H9 (cell line): ENCODE data around the gene USPL1. TPM values are rescaled to one million over a fixed set of nuclear protein-coding genes. Genes with fewer than 3 reads are reported as not detected.

Experiments
- DNase-seq: peaks from one replicate; pipeline ENCODE4 v3.0.0-alpha.2; 2017
- H2AFZ ChIP-seq: one replicate; pipeline ENCODE4 v1.6.1; 2013; ENCODE audit warnings: mild to moderate bottlenecking, low read length, control low read depth, moderate library complexity
- H2AK5ac ChIP-seq: 2 replicates; pipeline ENCODE4 v1.6.1; 2013; ENCODE audit warnings: low read length, control low read depth, mixed read lengths; ENCODE audit not compliant: insufficient read length
- H2BK120ac ChIP-seq: one replicate; pipeline ENCODE4 v1.6.1; 2013; ENCODE audit warnings: low read depth, mild to moderate bottlenecking, low read length, control low read depth, inconsistent platforms; ENCODE audit not compliant: poor library complexity, severe bottlenecking
- H2BK12ac ChIP-seq: 2 replicates; pipeline ENCODE4 v1.6.1; 2013; ENCODE audit warnings: low read length, control low read depth, mixed read lengths, low read depth; ENCODE audit not compliant: insufficient read length
- H2BK15ac ChIP-seq: 2 replicates; pipeline ENCODE4 v1.6.1; 2013; ENCODE audit warnings: low read depth, low read length, control low read depth
- H2BK20ac ChIP-seq: one replicate; pipeline ENCODE4 v1.6.1; 2013; ENCODE audit warnings: low read depth, mild to moderate bottlenecking, low read length, control low read depth, inconsistent platforms; ENCODE audit not compliant: poor library complexity, severe bottlenecking
- H2BK5ac ChIP-seq: 2 replicates; pipeline ENCODE4 v1.6.1; 2013; ENCODE audit warnings: low read length, control low read depth, mixed read lengths; ENCODE audit not compliant: insufficient read length
- H3K14ac ChIP-seq: 2 replicates; pipeline ENCODE4 v1.6.1; 2013; ENCODE audit warnings: low read length, control low read depth; ENCODE audit not compliant: insufficient read depth
- H3K18ac ChIP-seq: 2 replicates; pipeline ENCODE4 v1.6.1; 2013; ENCODE audit warnings: low read depth, mild to moderate bottlenecking, mixed read lengths, low read length, control low read depth; ENCODE audit not compliant: insufficient read length
- H3K23ac ChIP-seq: 2 replicates; pipeline ENCODE4 v1.6.1; 2013; ENCODE audit warnings: low read length, control low read depth, mixed read lengths, low read depth; ENCODE audit not compliant: insufficient read length
- H3K23me2 ChIP-seq: 2 replicates; pipeline ENCODE4 v1.6.1; 2013; ENCODE audit warnings: low read depth, mild to moderate bottlenecking, mixed read lengths, low read length, control low read depth; ENCODE audit not compliant: insufficient read length, poor library complexity, severe bottlenecking
- H3K27ac ChIP-seq: 2 replicates; pipeline ENCODE4 v1.5.1; 2013; ENCODE audit warnings: low read length, control low read depth, mixed read lengths, low read depth; ENCODE audit not compliant: insufficient read length
- H3K27me3 ChIP-seq: 2 replicates; pipeline ENCODE4 v1.6.1; 2013; ENCODE audit warnings: low read length, control low read depth, inconsistent platforms; ENCODE audit not compliant: insufficient read depth
- H3K4ac ChIP-seq: 2 replicates; pipeline ENCODE4 v1.6.1; 2013; ENCODE audit warnings: low read depth, mild to moderate bottlenecking, control low read depth, inconsistent platforms, low read length, moderate library complexity
- H3K4me1 ChIP-seq: 2 replicates; pipeline ENCODE4 v1.6.1; 2013; ENCODE audit warnings: low read length, control low read depth, inconsistent platforms; ENCODE audit not compliant: insufficient read depth
- H3K4me2 ChIP-seq: 2 replicates; pipeline ENCODE4 v1.6.1; 2013; ENCODE audit warnings: low read length, control low read depth, mixed read lengths; ENCODE audit not compliant: insufficient read length, insufficient read depth
- H3K56ac ChIP-seq: 2 replicates; pipeline ENCODE4 v1.6.1; 2013; ENCODE audit warnings: low read depth, mild to moderate bottlenecking, mixed read lengths, low read length, control low read depth; ENCODE audit not compliant: insufficient read length
- H3K79me1 ChIP-seq: 2 replicates; pipeline ENCODE4 v1.6.1; 2013; ENCODE audit warnings: low read depth, mild to moderate bottlenecking, moderate library complexity, low read length, control low read depth, inconsistent platforms; ENCODE audit not compliant: insufficient read depth, poor library complexity, severe bottlenecking
- H3K79me2 ChIP-seq: 2 replicates; pipeline ENCODE4 v1.6.1; 2013; ENCODE audit warnings: low read length, control low read depth, inconsistent platforms; ENCODE audit not compliant: insufficient read depth
- H3K9ac ChIP-seq: 2 replicates; pipeline ENCODE4 v1.6.1; 2013; ENCODE audit warnings: low read length, control low read depth, mixed read lengths; ENCODE audit not compliant: insufficient read length; ENCODE audit errors: extremely low read depth
- H3K9me3 ChIP-seq: one replicate; pipeline ENCODE4 v1.6.1; 2013; ENCODE audit warnings: low read depth, low read length, inconsistent platforms; ENCODE audit not compliant: control insufficient read depth
- H3T11ph ChIP-seq: one replicate; pipeline ENCODE4 v1.6.1; 2013; ENCODE audit warnings: mild to moderate bottlenecking, low read length, control low read depth, inconsistent platforms
- H4K20me1 ChIP-seq: one replicate; pipeline ENCODE4 v1.6.1; 2013; ENCODE audit not compliant: control insufficient read depth, insufficient read length, insufficient read depth
- H4K5ac ChIP-seq: 2 replicates; pipeline ENCODE4 v1.6.1; 2013; ENCODE audit warnings: low read depth, mild to moderate bottlenecking, mixed read lengths, low read length, control low read depth; ENCODE audit not compliant: insufficient read length
- H4K8ac ChIP-seq: replicated peaks from 2 replicates; pipeline ENCODE4 v1.6.1; 2013; ENCODE audit warnings: low read length, control low read depth, mixed read lengths, low read depth; ENCODE audit not compliant: insufficient read length
- H4K91ac ChIP-seq: 2 replicates; pipeline ENCODE4 v1.6.1; 2013; ENCODE audit warnings: low read depth, mild to moderate bottlenecking, moderate library complexity, mixed read lengths, low read length, control low read depth; ENCODE audit not compliant: insufficient read length
- H3K27ac Mint-ChIP-seq, 3 experiments: 2 replicates in 2 of 3; 3 replicates in 1 of 3; pipeline ENCODE4 v1.8.0; 2020 to 2021; ENCODE audit warnings: mixed read lengths in 3 of 3, mild to moderate bottlenecking in 1 of 3, moderate library complexity in 1 of 3
- H3K27me3 Mint-ChIP-seq: 2 replicates; pipeline ENCODE4 v1.8.0; 2021; ENCODE audit warnings: low read depth, mild to moderate bottlenecking, moderate library complexity, mixed read lengths
- H3K36me3 Mint-ChIP-seq, 3 experiments: 2 replicates in 2 of 3; 3 replicates in 1 of 3; pipeline ENCODE4 v1.8.0; 2020 to 2021; ENCODE audit warnings: low read depth in 3 of 3, mixed read lengths in 3 of 3; ENCODE audit not compliant: insufficient read depth in 1 of 3
- H3K4me1 Mint-ChIP-seq, 2 experiments: 2 replicates each; pipeline ENCODE4 v1.8.0; 2020; ENCODE audit warnings: mixed read lengths in 2 of 2
- H3K4me3 Mint-ChIP-seq, 2 experiments: 2 replicates in 1 of 2; 3 replicates in 1 of 2; pipeline ENCODE4 v1.8.0; 2020 to 2021; ENCODE audit warnings: mild to moderate bottlenecking in 2 of 2, mixed read lengths in 2 of 2, moderate library complexity in 1 of 2
- H3K9me3 Mint-ChIP-seq, 2 experiments: 2 replicates in 1 of 2; 3 replicates in 1 of 2; pipeline ENCODE4 v1.8.0; 2020; ENCODE audit warnings: mild to moderate bottlenecking in 2 of 2, mixed read lengths in 2 of 2, moderate library complexity in 1 of 2
- CTCF ChIP-seq: fragments of 200-600 bp; sonication (generic); conservative IDR thresholded peaks from 3 replicates; pipeline ENCODE4 v1.8.0; 2021; ENCODE audit warnings: antibody characterized with exemption, mild to moderate bottlenecking
- WGBS: extraction: QIAGEN DNeasy Blood & Tissue Kit; methylation state at CpG from one replicate; pipeline ENCODE4 v1.1.7; 2013; ENCODE audit warnings: missing lambda C conversion rate, low lambda C conversion rate, mixed read lengths; ENCODE audit not compliant: insufficient read length; ENCODE audit errors: extremely low coverage; 5-methylcytosine and 5-hydroxymethylcytosine counted together
- total RNA-seq: library from RNA; stranded (reverse); gene quantifications from 2 replicates; pipeline ENCODE4 v1.2.1, GENCODE V29; 2021

Gene USPL1
- total RNA-seq, 1 experiment from 2014 or later: 17.6 TPM

GRCh38 chr13:30619731-30620130, 2.0 kb downstream of the USPL1 start:
- Histone ChIP-seq H3K27me3 (no peaks in the 10 kb centered on the region), H2BK12ac (no peak overlapping the region), H3K23me2 (peaks cover 13% of the 10 kb centered on the region), H2BK20ac (no peak overlapping the region), H2BK120ac (no peak overlapping the region), H4K5ac (no peak overlapping the region), H3K14ac (no peak overlapping the region), H2AFZ (no peak overlapping the region), H2AK5ac (no peak overlapping the region), H3K79me1 (peaks cover 7% of the 10 kb centered on the region), H4K8ac (no peak overlapping the region), H3K9ac (peak overlapping the region; percentile 11), H3K79me2 (peaks cover 24% of the 10 kb centered on the region), H2BK15ac (no peak overlapping the region), H3K4me1 (no peaks in the 10 kb centered on the region), H3K9me3 (no peaks in the 10 kb centered on the region), H3K23ac (no peak overlapping the region), H3K4me2 (no peak overlapping the region), H3K27ac (no peak overlapping the region), H3T11ph (no peak overlapping the region), H4K20me1 (no peaks in the 10 kb centered on the region), H3K4ac (no peak overlapping the region), H2BK5ac (no peak overlapping the region), H3K56ac (no peak overlapping the region), H3K18ac (no peak overlapping the region), H4K91ac (no peak overlapping the region)
- Mint-ChIP-seq H3K4me1 (peaks cover 17% of the 10 kb centered on the region in 2 experiments), H3K27me3 (no peaks in the 10 kb centered on the region), H3K27ac (no peak overlapping the region; a peak in 1 of 7 replicates), H3K9me3 (no peaks in the 10 kb centered on the region), H3K36me3 (peaks cover 9 to 28% (median 26%) of the 10 kb centered on the region in 3 experiments; a peak in 5 of 7 replicates), H3K4me3 (peak overlapping the region in 1 of 2 experiments; percentile 22; a peak in 1 of 5 replicates)
- DNase-seq: no peak
- no CpG with 5 or more reads among the region's 5 CpGs for WGBS
- no peak for TF ChIP-seq CTCF
